Raji (cell line): ENCODE results near the gene HYAL1.

ENCODE experiments used
- POLR2A ChIP-seq: IDR thresholded peaks from 2 replicates; pipeline ENCODE4 v1.6.1; 2011; ENCODE audit warnings: low read depth, low read length, control low read depth; ENCODE audit not compliant: insufficient read depth

Gene HYAL1

DNA sequence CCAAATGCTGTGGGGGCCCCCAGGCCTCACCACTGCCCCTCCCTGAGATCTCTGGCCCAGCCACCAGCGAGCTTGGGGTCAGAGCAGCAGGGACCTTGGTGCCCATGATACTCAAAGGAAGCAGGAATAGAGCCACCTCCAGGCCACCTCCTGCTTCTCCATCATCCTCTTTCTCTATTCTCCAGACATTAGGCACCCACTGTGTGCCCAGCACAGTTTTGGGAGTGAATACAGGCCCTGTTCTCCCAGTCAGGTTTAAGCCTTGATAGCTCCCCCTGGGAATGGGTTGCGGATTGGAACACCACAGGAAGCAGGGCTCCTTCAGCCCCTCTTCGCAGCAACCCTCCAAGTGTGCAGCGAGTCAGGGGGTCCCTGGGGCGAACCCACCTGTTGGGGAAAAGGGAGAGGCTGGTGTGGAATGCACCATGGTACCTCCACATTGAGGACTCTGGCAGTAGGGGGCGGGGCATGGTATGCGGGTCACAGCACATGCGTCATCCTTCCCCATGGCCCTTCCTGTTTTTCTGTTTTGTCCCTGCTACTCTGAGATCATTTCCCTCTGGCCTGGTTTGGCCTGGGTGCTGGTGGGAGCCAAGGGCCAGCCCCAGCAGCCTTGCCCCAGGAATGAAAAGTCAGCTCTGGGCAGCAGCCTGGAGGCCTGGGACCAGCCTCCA is 48.7 kb downstream of the HYAL1 start:
- no peak for TF ChIP-seq POLR2A

DNA sequence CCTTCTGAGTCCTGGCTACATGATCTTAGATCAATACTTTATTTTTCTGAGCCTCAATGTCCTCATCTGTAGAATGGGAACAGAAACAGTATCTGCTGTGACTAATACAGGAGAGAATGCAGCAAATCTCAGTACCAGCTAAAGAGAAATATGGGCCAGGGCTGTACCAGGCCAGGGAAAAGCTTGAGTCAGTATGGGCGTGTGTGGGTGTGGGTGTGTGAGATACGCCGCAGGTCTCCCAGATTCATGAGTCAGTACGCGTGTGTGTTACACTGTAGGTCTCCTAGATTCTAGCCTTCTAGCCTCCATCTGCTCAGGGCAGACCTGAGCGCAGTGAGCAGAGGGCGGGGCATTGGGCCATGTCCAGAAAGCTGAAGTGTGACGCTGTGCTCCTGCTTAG is 52.2 kb downstream of the HYAL1 start:
- TF ChIP-seq POLR2A = no peak

DNA sequence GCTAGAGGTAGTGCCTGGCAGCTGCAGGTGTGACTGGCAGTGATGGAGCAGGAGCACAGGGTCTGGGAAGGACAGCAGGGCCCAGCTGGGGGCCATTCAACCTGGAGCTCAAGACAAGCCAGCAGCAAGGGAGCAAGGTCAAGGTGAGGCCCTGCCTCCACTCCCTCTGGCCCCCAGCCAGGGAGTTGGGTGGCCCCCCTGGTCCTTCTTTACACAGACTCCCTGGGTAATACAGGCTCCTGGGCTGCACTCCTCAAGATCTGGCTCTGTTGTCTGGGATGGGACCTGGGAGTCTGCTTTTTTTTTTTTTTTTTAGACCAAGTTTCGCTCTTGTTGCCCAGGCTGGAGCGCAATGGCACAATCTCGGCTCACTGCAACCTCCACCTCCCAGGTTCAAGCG is 52.9 kb downstream of the HYAL1 start:
- no peak for TF ChIP-seq POLR2A
